Fibroblast of mammary gland (primary cell): Measurements from ENCODE around the gene FATE1.
A peak's percentile ranks its signal among the peaks of the same experiment; 100 is the strongest.

Experiments
- DNase-seq: peaks from one replicate; pipeline ENCODE4 v3.0.0-alpha.2; 2010; ENCODE audit warnings: low read depth
- H3K4me3 ChIP-seq: 2 replicates; pipeline ENCODE4 v1.5.1; 2011; ENCODE audit warnings: low read depth, mild to moderate bottlenecking, low read length, moderate library complexity; ENCODE audit not compliant: control insufficient read depth
- CTCF ChIP-seq: conservative IDR thresholded peaks from 2 replicates; pipeline ENCODE4 v1.5.1; 2011; ENCODE audit warnings: low read depth, low read length, inconsistent platforms; ENCODE audit not compliant: control insufficient read depth, insufficient read depth

Gene FATE1

GRCh38 chrX:151702741-151703340, 13.0 kb upstream of the FATE1 start:
- TF ChIP-seq CTCF, result no peak
- H3K4me3 ChIP-seq, result no peak overlapping the region
- DNase-seq, result no peak

GRCh38 chrX:151703487-151703886, 12.3 kb upstream of the FATE1 start:
- no peak for TF ChIP-seq CTCF
- peak; percentile 53 for DNase-seq
- H3K4me3 ChIP-seq, result no peak overlapping the region

GRCh38 chrX:151704041-151704663, 11.7 kb upstream of the FATE1 start:
- no peak overlapping the region for H3K4me3 ChIP-seq
- no peak for TF ChIP-seq CTCF
- no peak for DNase-seq

GRCh38 chrX:151708821-151709220, 7.0 kb upstream of the FATE1 start:
- TF ChIP-seq CTCF, result no peak
- no peak for DNase-seq

GRCh38 chrX:151710457-151710856, 5.4 kb upstream of the FATE1 start:
- TF ChIP-seq CTCF, result no peak
- peak; percentile 20 for DNase-seq
- no peak overlapping the region for H3K4me3 ChIP-seq

More at GRCh38 chrX:151708821-151709220, 7.0 kb upstream of the FATE1 start:
- no peak overlapping the region for H3K4me3 ChIP-seq

- DNase-seq, result no peak
- TF ChIP-seq CTCF, result no peak
- H3K4me3 ChIP-seq, result no peak overlapping the region
These were observed 4.7 kb upstream of the FATE1 start for GRCh38 chrX:151711154-151711553.
